ENCODE measurements around the gene SOX6.

SOX6 gene

DNA sequence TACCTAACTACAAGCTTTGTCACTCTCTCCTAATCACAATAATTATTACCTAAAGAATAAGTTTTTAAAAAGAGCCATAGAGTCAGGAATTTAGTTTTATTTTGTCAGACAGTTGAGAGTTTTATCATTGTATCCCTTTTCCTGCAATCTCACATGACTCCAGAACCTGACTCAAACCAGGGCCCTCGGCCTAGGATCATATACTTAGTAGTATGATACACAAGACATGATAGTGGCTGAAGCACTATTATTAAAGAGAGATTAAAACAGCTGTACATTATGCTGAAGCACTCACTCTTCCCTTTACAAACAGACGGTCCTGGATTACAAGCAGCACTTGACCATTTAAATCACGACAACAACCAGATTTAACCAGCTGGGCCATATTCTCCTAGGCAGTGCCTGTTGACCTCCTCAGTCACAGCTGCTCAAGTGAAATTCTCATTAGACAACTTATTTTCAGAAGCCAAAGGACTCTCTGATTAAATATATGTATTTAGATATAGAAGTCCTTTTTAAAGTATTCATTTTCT, 44.0 kb downstream of the SOX6 start:
- no peak for DNase-seq

DNA sequence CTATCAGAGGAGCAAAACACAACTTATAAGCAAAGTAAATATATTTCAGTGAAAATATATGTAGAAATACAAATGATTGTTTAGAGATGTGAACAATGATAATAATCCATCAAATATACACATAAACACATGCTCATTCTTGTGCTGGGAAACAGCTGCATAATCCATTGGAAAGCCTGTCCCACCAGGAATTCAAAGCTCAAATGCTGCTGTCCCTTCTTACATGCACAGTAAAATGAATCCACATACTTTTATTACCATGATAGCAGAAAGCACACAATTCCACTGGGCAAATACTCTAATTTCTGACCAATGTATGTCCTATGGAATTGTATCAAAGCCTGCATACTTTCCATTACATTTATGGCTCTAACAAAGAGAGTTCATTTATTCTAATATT, 44.5 kb downstream of the SOX6 start:
- no peak for DNase-seq

DNA sequence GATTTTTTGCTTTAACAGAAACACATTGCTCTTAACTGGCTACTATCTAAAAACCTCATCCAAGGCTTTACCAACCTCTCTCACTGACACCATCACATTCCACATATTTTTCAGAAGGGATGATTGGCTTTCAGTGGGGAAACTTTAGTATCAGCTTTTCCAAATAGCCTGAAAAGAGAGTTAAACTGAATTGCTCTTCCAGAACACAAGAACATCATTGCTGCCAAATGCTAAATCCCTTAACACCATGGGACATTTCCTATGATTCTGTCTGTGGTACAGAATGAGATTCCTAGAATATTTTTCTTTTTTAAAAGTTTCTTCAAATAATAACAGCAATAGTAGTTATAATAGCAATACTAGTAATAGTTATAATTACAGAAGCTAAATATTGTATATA, 45.4 kb downstream of the SOX6 start:
- no peak for DNase-seq

DNA sequence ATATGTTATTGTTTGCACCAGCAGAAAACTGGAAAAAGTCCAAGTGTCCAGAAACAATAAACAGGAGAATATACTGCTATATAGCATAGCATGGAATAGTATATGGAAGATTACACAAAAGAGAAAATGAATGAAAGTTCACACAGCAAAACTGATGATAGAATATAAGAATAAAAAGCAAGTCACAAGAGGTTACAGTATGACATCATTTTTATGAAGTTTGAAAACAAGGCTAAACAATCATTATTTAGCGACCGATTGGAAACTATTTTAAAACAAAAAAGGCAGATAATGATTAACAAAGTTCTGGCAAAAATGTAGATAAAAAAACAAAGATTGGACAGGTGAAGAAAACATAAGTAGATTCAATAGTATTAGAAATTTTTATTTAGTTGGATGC, 47.1 kb downstream of the SOX6 start:
- no peak for DNase-seq

DNA sequence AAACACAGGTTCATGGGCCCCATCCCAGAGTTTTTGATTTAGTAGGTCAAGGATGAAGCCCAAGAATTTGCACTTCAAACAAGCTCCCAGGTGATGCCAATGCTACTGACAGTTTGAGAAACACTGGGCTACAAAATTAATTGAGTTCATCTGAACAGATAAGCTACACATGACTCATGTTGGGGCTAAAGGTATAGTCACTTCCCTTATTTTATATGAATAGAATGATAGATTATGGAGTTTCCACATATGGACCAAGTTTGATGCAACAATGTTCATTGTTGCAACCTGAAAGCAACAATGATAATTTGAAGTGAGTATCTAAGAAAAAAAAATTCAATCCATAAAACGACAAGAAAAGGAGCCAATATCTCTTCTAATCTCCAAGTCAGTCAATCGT, 54.9 kb downstream of the SOX6 start:
- DNase-seq: no peak

DNA sequence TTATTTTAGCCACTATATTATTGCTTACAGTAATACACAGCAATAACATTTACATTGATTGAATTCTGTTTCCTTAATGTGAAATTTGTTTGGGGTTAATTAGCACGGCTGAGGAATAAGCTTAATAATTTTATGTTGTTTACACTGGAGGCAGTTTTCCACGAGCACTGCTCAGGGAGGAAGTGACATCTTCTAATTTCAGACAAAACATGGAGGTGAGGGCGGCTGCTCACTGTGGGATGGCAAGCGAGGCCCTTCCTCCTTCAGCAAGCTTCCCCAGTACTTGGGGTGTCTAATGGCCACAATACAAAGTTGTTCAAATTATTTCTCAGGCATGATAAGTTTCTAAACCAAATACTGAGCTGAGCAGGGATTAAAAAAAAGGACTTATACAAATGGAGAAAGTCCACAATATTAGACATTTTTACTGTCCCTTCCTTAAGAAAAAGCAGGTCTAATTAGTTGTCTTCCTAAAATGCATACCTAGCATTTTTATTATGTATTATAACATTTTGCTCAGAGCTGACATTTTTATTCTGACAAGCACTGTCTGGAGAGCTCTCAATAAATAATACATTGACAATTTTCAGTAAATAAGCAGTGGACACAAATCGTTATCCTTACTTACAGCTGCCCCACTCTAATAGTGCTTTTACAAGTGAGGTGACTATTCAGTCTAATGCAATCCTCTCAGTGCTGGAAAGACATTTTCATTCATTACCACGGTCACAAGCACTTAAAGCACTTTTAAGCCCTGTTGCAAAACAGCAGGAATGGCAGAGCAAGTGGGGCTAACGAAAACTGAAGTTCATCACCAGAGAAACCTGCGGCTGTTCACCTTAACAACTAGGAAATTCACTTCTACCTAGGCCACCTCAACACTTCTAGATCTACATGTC, 56.2 kb downstream of the SOX6 start:
- no peak for DNase-seq

DNA sequence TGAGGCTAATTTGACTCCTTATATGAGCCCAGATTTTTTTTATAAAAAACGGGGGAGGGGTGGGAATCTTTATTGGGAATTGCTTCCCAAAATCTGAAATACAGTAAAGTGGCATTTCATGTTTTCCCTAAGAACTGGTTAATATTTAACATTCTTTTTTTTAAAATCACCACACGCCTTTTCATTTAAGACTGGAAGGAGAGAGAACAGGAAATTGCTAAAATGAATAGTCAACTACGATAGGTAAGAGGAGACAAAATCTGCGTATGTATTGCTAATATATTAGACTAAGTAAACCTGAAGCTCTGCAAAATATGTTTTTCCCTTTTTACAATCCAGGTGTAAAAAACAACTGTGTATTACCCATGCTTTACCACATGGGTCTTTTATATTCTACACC, 57.0 kb downstream of the SOX6 start:
- no peak for DNase-seq

DNA sequence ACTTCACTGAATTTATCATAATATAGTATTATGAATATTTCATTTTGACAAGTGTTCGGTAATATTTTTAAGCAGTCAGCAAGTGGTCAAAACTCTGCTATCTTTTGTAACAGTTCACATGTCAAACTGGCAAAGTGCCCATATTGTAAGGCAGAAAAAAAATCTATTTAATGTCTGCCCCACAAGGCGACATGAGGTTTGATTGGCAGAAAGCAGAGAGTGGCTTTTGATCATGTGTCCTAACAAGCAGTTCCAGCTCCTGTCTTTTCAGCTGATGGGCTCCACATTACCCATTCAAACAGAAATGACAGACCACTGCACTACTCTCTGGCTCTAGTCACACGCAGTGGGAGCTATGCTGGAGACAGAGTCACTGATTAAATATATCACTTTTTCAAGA, 59.0 kb downstream of the SOX6 start:
- no peak for DNase-seq

DNA sequence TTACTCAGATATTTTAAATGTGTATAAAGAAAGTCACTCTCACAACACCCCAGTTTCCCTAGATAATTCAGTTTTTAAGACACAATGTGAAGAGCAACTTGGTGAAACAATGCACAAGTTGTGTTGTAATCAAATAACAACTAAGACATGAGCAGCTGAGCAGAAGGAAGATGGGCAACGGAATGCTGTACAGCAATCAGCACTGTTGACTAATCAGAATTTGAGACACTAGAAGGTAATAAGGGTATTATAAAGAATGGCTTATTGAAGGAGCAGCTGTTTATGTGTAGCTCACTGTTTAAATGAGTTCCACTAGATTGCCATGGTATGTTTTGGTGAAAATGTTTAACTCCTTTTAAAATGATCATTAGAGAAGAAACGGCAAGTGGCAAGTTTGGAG, 60.1 kb downstream of the SOX6 start:
- no peak for DNase-seq

DNA sequence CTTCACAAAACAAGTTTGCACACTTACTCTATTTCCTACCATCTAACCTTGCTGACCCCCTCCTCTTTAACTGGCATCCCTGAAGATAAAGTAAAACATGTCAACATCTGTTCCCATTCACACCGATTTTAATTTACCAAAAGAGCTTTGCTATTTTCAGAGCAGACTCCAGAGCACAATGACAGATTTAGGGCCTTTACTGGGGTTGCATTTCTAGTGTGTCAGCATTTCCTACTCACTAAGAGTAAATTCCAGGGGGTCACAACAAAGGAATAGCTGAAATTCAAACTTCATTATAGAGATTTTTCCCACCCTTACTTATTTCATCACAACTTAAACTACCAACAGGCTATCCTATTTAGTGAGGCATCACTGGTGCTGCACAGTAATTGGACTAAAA, 60.8 kb downstream of the SOX6 start:
- DNase-seq: no peak

DNA sequence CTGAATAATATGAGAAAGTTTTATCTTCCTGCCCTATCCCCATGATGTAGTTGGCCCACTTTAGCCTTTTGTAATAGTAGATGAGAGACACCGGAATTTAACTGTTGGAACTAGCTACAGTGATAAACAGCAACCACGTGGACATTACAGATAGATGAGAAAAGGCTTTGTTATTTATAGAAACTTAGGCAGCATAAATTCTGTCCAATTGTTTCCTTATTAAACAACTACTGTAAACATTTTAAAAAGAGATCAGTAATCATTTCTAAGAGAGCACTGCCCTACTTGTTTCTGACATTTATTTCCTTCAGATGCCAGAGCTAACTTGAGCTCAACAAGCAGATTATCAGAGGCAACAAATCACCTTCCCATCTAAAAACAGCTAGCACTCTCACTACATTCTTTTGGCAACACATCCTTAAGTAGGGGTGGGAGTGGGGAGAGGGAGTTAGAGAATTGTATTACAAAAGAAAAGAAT, 63.1 kb downstream of the SOX6 start:
- DNase-seq: peak; percentile 17

DNA sequence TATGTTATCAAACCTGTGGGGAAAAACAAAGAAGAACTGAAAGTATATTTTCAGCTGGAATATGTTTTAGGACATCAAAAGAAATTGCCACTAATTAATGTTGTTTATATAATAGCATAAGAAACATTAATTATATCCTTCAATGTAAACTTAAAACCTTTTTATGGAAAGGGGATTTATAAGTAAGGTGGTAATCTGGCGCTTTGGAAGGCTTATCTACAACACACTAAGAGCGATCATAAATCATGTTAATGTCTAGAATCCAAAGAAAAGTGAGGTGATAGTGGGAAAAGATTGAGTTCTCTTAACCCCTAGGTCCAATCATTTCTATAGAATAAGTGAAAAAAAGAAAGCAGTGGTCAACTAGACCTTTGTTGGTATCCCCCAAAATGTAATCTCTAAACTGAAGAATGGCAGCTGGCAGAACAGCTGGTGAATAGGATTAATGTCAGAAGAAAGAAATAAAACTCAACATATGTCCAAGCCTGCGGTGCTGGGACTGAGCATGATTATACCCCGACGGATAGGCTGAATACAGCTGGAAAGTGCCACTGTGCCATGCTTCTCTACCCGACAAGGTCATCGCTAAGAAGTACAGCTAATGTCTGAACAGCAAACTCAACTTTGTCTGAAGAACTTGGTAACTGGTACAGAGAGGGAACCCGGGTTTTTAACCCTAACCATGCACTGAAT, 64.0 kb downstream of the SOX6 start:
- DNase-seq: no peak

DNA sequence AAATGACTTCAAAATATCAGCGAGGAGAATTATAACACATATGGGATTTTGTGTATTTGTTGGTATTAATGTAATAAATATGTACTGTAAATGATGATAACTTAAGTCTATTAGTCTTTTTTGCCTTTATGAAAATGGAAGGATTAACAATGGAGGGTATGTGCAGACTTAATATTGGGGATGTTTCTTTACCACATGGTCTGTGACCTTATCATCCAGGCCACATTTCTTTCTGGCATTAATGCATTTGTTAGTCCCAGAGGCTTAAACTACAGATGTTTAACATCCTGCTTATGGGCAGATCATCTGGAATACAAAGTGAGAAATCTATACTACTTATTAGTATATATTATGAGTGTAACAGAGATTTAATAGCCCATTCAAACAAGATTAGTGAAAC, 64.6 kb downstream of the SOX6 start:
- no peak for DNase-seq

DNA sequence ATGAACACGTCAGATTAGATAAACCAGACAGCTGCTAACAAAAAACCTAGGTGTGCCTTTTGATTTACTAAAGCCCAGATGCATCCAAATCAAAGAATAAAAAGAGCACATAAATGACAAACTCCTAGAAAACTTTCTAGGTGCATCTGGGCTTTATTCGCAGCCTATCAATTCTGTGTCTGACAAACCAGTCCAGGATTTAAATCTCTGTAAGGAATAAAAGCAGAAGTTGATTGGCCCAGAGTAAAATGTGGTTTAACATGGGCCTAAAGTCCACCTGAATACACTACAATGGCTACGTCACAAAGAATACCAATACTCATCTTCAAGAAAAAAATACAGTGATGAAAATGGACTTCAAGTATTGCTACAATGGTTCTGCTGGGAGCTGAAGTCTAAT, 66.8 kb downstream of the SOX6 start:
- DNase-seq: no peak

DNA sequence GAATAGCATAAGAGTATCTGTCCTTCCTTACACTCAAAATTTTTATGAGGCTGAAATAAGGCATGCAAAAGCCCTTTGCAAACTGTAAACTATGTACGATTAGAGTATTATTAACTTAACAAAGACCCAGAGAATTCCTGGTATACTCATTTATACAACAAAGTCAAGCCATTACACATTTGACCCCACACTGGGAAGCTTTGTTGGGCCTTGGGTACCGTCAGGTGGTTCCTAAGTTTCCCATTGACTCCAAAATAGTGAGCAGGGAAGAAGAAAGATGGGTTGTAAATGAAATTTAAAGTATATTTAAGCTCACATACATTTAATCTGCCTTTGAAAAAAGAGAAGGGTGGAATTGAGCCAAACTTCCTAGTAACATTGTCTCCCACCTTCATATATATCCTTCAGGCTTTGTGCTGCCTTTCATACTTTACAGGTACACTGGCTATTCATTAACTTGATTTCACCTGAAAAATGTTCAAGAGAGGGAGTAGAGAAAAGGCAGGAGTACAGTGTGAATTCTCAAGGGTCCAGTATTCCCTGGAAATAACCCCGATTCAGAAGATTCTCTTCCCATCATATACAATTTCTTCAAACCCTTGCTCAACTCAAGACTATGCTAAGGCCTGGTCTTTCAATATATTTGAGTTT, 68.6 kb downstream of the SOX6 start:
- no peak for DNase-seq

DNA sequence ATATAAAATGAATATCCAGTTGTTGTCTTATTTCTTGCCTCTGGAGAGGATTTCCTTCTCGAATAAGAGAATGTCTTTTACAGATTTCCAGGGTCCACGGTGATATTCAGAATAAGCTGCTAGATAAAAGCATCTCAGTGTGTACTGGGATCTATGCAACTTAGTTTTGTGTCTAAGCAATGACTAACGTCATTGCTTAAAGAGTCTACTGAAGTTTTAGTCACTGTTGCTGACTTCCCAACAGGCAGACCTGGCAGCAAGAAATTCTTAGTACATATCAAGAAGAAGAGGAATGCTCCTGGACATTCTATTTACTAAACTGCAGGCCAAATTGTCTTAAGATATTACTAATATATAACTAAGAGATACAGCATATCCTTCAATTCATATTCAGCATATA, 70.3 kb downstream of the SOX6 start:
- DNase-seq: no peak

DNA sequence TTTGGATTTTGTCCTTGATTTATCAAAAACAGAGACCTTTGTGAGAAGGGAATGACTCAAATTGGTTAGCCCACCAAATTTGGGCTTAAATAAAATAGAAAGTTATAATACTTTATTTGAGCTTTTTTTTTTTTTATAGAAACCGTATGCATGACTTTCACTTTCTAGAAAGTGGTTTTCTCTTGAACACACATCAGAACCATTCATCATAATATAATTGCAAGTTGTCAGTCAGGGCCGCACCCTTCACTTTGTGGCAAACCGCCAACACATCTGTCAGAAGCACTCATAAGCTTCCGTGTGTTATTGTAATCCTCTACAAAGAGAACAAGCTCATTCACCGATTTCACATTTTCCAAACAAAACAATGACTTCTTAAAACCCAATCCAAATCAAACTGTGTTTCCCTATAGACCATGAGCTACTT, 76.1 kb downstream of the SOX6 start:
- DNase-seq: no peak

DNA sequence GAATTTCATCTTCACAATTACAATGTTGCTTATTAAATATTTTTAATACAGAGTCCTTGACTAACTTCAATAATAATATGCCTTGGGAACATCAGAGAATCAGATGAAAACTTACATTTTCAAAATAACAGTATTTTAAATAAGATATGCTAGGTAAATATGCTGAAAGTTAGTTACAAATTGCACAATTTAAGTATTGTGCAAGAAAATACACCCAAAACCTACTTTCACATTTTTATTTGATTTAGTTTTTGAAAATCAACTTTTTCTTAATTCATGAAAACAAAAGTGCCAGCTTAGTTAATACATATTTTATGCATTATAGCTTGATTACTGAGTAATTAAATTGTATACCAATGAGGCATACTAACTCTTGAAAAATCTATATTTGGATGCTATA, 76.8 kb downstream of the SOX6 start:
- DNase-seq: no peak

DNA sequence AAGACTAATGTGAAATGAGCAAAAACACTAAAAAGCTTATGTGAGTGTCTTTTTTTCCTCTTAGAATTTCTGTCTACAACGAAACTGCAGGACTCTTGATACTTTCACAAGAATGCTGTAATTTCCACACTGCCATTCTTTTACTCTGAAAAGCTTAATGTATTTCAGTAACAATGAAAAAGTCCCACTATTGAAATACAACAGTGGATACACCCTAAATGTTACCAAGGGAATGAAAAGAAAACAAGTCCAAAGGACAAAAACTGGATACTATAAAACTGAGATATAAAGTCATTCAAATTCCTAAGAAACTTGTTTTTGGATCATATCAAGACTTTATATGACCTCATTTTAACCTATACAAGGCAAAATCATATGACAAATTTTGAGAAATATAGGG, 77.4 kb downstream of the SOX6 start:
- DNase-seq: no peak

DNA sequence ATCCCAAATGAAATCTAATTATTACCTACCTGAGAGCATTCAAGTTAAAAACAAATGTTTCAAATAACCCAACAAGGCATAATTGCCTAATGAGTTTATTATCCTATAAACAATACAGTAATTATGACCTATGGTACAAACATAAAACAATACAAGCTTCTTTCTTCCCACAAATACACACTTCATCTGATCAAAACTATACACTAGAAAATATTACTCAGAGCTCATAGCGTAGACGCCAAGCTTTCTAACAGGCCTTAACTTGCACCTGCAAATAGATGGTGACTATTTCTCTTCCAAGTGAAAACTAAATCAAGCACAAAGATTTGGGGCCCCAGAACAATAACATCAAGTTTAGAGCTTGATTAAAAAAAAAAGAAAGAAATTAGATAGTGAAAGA, 78.1 kb downstream of the SOX6 start:
- no peak for DNase-seq

DNA sequence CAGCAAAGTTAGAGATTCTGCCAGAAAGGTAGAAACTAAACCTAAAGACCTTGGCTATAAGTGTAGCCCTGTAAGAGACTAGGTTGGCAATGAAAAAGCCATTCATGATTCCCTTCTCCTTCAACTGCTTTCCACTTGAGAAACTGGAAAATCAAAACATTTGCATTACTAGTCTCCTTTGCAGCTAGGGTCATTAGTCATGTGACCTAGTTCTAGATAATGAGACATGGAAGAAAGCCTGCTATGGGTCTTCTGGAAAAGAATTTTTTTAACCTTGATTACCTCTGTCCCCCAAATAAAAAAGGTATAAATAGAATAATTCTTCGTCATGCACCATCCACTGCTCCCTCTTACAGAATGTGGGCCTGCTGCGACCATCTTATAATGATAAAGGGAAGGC, 80.1 kb downstream of the SOX6 start:
- DNase-seq: no peak

DNA sequence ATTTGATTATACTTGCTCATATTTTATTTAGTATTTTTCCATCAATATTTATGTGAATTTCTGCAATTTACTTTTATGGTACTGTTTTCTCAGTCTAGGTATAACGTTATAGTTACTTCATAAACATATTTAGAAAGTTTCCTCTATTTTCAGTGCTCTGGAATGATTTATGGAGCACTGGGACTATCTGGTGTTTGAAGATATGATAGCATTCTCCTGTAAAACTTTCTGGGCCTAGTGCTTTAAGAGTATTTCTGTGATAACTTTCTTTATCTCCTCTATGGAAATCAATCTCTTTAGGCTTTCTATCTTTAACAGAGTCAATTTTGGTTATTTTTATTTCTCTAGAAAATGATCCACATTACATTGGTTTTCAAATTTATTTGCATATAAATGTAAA, 85.1 kb downstream of the SOX6 start:
- no peak for DNase-seq

DNA sequence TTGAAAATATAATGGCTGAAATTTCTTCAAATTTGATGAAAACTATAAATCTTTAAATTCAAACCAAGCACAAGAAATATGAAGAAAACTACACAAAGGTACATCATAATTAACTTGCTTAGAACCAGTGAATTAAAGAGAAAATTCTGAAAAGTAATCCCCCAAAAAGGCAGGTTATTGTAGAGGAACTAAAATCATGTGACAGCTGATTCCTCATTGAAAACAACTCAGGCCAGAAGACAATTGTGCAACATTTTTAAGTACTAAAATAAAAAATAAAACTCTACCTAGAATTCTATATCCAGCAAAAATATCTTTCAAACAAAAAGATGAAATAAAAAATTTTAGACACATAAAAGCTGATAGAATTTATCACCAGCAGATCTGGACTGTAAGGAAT, 90.3 kb downstream of the SOX6 start:
- no peak for DNase-seq

DNA sequence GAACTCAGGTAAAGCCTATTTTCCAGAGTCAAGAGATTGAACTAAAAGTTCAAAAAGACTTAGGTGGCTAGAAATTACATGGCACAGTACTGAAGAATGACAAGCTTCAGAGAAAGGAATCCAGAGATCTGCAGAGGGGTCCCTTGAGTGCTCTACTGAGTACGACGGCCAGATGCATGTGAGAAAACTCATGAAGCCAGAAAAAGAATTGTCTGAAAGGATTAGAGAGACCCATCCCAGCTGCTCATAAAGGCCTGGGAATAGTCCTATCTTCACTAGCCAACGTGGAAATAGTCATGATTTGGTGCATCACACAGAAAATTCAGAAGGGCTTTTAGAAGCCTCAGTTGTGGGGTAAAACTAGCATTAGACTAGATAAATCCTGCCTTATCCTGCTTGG, 91.3 kb downstream of the SOX6 start:
- DNase-seq: no peak
